Neural cell (in vitro differentiated cells): ENCODE measurements around the gene TACC2. TPM values are rescaled to one million over a fixed set of nuclear protein-coding genes. Genes with fewer than 3 reads are reported as not detected.
A peak's percentile ranks its signal among the peaks of the same experiment; 100 is the strongest.

Source experiments
- H2AFZ ChIP-seq: fragments of 200-600, 300-800 bp; sonication (generic), shearing (Covaris generic); 2 replicates; pipeline ENCODE4 v1.6.0; 2014; ENCODE audit warnings: low read depth, mild to moderate bottlenecking, antibody characterized with exemption, low read length, moderate library complexity
- H3F3A ChIP-seq: fragments of 200-600 bp; shearing (Covaris generic); 2 replicates; pipeline ENCODE4 v1.6.1; 2016; ENCODE audit warnings: mild to moderate bottlenecking, moderate library complexity, mixed read lengths, antibody characterized with exemption, low read length; ENCODE audit not compliant: insufficient read depth, poor library complexity, severe bottlenecking
- H3K27ac ChIP-seq: fragments of 200-600, 300-800 bp; sonication (generic), shearing (Covaris generic); 2 replicates; pipeline ENCODE4 v1.5.1; 2014; ENCODE audit warnings: mild to moderate bottlenecking, low read length, moderate library complexity
- H3K27me3 ChIP-seq: fragments of 300-800, 200-600 bp; sonication (generic), shearing (Covaris generic); 2 replicates; pipeline ENCODE4 v1.6.0; 2014; ENCODE audit warnings: mild to moderate bottlenecking, low read depth, low read length, moderate library complexity; ENCODE audit not compliant: insufficient read depth
- H3K36me3 ChIP-seq: fragments of 300-800, 200-600 bp; sonication (generic), shearing (Covaris generic); 2 replicates; pipeline ENCODE4 v1.5.1; 2014; ENCODE audit warnings: mild to moderate bottlenecking, antibody characterized with exemption, low read length, moderate library complexity; ENCODE audit not compliant: insufficient read depth
- H3K4me2 ChIP-seq: fragments of 300-800, 200-600 bp; sonication (generic), shearing (Covaris generic); 2 replicates; pipeline ENCODE4 v1.6.0; 2014; ENCODE audit warnings: mild to moderate bottlenecking, low read length
- H3K4me3 ChIP-seq: fragments of 300-800, 200-600 bp; sonication (generic), shearing (Covaris generic); 2 replicates; pipeline ENCODE4 v1.5.1; 2014; ENCODE audit warnings: mild to moderate bottlenecking, low read length, moderate library complexity
- H3K79me2 ChIP-seq: fragments of 200-600 bp; shearing (Covaris generic); replicated peaks from 2 replicates; pipeline ENCODE4 v1.6.0; 2014; ENCODE audit warnings: mild to moderate bottlenecking, low read length, moderate library complexity; ENCODE audit not compliant: insufficient read depth
- H3K9ac ChIP-seq: fragments of 300-800, 200-600 bp; sonication (generic), shearing (Covaris generic); 2 replicates; pipeline ENCODE4 v1.6.1; 2016; ENCODE audit warnings: mild to moderate bottlenecking, low read length, mixed read lengths
- H3K9me2 ChIP-seq: fragments of 200-600 bp; shearing (Covaris generic); 2 replicates; pipeline ENCODE4 v1.6.1; 2016; ENCODE audit warnings: mild to moderate bottlenecking, low read length, mixed read lengths; ENCODE audit not compliant: insufficient read depth
- H3K9me3 ChIP-seq: fragments of 200-600, 300-800 bp; sonication (generic), shearing (Covaris generic); 2 replicates; pipeline ENCODE4 v1.6.1; 2016; ENCODE audit warnings: mild to moderate bottlenecking, mixed run types, low read length, moderate library complexity, mixed read lengths
- H4K20me1 ChIP-seq: fragments of 200-600 bp; shearing (Covaris generic); 2 replicates; pipeline ENCODE4 v1.6.1; 2016; ENCODE audit warnings: mild to moderate bottlenecking, mixed run types; ENCODE audit not compliant: insufficient read depth
- EP300 ChIP-seq: fragments of 450-650 bp; conservative IDR thresholded peaks from 2 replicates; pipeline ENCODE4 v1.6.1; 2014; ENCODE audit warnings: antibody characterized with exemption, mild to moderate bottlenecking, moderate library complexity; ENCODE audit not compliant: poor library complexity, severe bottlenecking
- EZH2 ChIP-seq: fragments of 200-600, 300-800 bp; shearing (Covaris generic), sonication (generic); IDR thresholded peaks from 2 replicates; pipeline ENCODE4 v1.6.1; 2014; ENCODE audit warnings: antibody characterized with exemption, low read length, borderline replicate concordance, mild to moderate bottlenecking; ENCODE audit not compliant: insufficient read depth, poor library complexity, severe bottlenecking
- MXI1 ChIP-seq: fragments of 450-650 bp; conservative IDR thresholded peaks from 2 replicates; pipeline ENCODE4 v1.6.1; 2014; ENCODE audit warnings: antibody characterized with exemption, mild to moderate bottlenecking; ENCODE audit not compliant: poor library complexity, severe bottlenecking
- POLR2AphosphoS5 ChIP-seq: IDR thresholded peaks from 2 replicates; pipeline ENCODE4 v1.6.1; 2012
- RAD21 ChIP-seq: fragments of 450-650 bp; conservative IDR thresholded peaks from 2 replicates; pipeline ENCODE4 v1.6.1; 2014; ENCODE audit warnings: antibody characterized with exemption, mild to moderate bottlenecking, moderate library complexity
- REST ChIP-seq: IDR thresholded peaks from 2 replicates; pipeline ENCODE4 v1.6.1; 2012; ENCODE audit warnings: borderline replicate concordance
- SMC3 ChIP-seq: fragments of 450-650 bp; conservative IDR thresholded peaks from 2 replicates; pipeline ENCODE4 v1.6.1; 2014; ENCODE audit warnings: antibody characterized with exemption, mild to moderate bottlenecking, moderate library complexity; ENCODE audit not compliant: poor library complexity
- TAF1 ChIP-seq: IDR thresholded peaks from 2 replicates; pipeline ENCODE4 v1.6.1; 2012; ENCODE audit warnings: low read depth
- polyA plus RNA-seq: library from polyadenylated mRNA; depleted of rRNA; stranded (reverse); fragments of >200 nt; gene quantifications from 2 replicates; pipeline ENCODE4 v1.2.3, GENCODE V29; 2014
- TF ChIP-seq, protein P1 (sequence below): fragments of 450-650 bp; IDR thresholded peaks from 2 replicates; pipeline ENCODE4 v1.5.1; 2014; ENCODE audit warnings: antibody characterized with exemption, mild to moderate bottlenecking, moderate library complexity; ENCODE audit not compliant: poor library complexity, severe bottlenecking

TACC2 gene
- polyA plus RNA-seq, 1 donor from 2014 or later, result 17.6 TPM

DNA sequence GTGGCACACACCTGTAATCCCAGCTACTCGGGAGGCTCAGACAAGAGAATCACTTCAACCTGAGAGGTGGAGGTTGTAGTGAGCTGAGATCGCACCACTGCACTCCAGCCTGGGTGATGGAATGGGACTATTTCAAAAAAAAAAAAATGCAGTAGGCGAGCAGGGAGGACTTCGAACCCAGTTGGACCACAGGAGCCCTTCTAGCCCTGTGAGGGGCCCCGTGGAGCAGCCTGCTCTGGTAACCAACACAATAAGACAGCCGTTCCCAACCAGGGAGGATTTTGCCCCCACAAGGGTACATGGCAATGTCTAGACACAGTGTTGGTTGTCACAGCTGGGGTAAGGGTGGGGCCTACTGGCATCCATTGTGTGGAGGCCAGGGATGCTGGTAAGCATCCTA lies 218.2 kb downstream of the TACC2 start:
- peak overlapping the region; percentile 13 for H3K4me3 ChIP-seq
- H3K27ac ChIP-seq, result peak overlapping the region; percentile 66
- no peaks in the 10 kb centered on the region for H3K79me2 ChIP-seq
- no peaks in the 10 kb centered on the region for H3K36me3 ChIP-seq
- no peak overlapping the region for H2AFZ ChIP-seq
- no peak overlapping the region for H3K4me2 ChIP-seq
- no peaks in the 10 kb centered on the region for H3K27me3 ChIP-seq
- no peaks in the 10 kb centered on the region for H3F3A ChIP-seq
- no peak overlapping the region for H3K9ac ChIP-seq
- TF ChIP-seq, protein P1, sequence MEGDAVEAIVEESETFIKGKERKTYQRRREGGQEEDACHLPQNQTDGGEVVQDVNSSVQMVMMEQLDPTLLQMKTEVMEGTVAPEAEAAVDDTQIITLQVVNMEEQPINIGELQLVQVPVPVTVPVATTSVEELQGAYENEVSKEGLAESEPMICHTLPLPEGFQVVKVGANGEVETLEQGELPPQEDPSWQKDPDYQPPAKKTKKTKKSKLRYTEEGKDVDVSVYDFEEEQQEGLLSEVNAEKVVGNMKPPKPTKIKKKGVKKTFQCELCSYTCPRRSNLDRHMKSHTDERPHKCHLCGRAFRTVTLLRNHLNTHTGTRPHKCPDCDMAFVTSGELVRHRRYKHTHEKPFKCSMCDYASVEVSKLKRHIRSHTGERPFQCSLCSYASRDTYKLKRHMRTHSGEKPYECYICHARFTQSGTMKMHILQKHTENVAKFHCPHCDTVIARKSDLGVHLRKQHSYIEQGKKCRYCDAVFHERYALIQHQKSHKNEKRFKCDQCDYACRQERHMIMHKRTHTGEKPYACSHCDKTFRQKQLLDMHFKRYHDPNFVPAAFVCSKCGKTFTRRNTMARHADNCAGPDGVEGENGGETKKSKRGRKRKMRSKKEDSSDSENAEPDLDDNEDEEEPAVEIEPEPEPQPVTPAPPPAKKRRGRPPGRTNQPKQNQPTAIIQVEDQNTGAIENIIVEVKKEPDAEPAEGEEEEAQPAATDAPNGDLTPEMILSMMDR, result no peak
- TF ChIP-seq REST, result no peak
- TF ChIP-seq MXI1, result no peak
- TF ChIP-seq SMC3, result no peak
- no peak for TF ChIP-seq POLR2AphosphoS5
- no peak for TF ChIP-seq EZH2
- TF ChIP-seq EP300, result no peak
- no peak for TF ChIP-seq RAD21
- TF ChIP-seq TAF1, result no peak
- H3K9me3 ChIP-seq, result no peaks in the 10 kb centered on the region
- H4K20me1 ChIP-seq, result no peaks in the 10 kb centered on the region
- H3K9me2 ChIP-seq, result no peaks in the 10 kb centered on the region

DNA sequence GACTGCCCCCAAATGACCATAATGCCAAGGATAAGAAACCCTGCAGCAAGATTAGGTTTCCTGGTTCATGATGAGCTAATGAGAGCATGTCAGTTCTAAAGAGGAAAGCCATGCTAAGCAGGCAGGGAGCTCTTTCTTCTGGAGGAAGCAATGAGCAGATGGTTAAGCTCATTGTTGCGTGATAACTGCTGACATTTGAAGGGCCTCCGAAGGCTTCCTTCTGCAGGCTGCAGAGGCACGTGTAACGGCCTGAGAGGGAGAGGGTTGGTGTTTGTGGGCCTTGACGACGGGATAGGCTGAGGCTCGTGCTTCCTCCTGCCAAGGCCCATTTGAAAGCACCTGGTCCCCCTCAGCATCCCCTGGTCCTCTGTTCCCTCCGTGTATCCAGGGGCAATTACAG lies 218.6 kb downstream of the TACC2 start:
- peak overlapping the region; percentile 66 for H3K27ac ChIP-seq
- H3K9ac ChIP-seq, result no peak overlapping the region
- H3K27me3 ChIP-seq, result no peaks in the 10 kb centered on the region
- no peaks in the 10 kb centered on the region for H3K9me2 ChIP-seq
- no peaks in the 10 kb centered on the region for H3K9me3 ChIP-seq
- no peak overlapping the region for H3K4me2 ChIP-seq
- no peak overlapping the region for H2AFZ ChIP-seq
- H3K36me3 ChIP-seq, result no peaks in the 10 kb centered on the region
- H3F3A ChIP-seq, result no peaks in the 10 kb centered on the region
- TF ChIP-seq SMC3 (peak; percentile 16), RAD21 (peak; percentile 14), POLR2AphosphoS5 (no peak), MXI1 (peak; percentile 20)
- peak overlapping the region; percentile 13 for H3K4me3 ChIP-seq
- no peaks in the 10 kb centered on the region for H3K79me2 ChIP-seq
- H4K20me1 ChIP-seq, result no peaks in the 10 kb centered on the region
